GM06990 (cell line): ENCODE results near the gene PRM3.

ENCODE experiments used
- DNase-seq: peaks from one replicate; pipeline ENCODE4 v3.0.0-alpha.2; 2011; ENCODE audit not compliant: insufficient read length; ENCODE audit errors: extremely low read depth
- H3K27me3 ChIP-seq: replicated peaks from 2 replicates; pipeline ENCODE4 v1.6.0; 2011; ENCODE audit warnings: low read length; ENCODE audit not compliant: control insufficient read depth, insufficient read depth
- H3K36me3 ChIP-seq: 2 replicates; pipeline ENCODE4 v1.5.1; 2011; ENCODE audit warnings: low read length; ENCODE audit not compliant: control insufficient read depth, insufficient read depth
- H3K4me3 ChIP-seq: replicated peaks from 2 replicates; pipeline ENCODE4 v1.5.1; 2011; ENCODE audit warnings: low read depth, mild to moderate bottlenecking, control low read depth, low read length
- CTCF ChIP-seq: IDR thresholded peaks from 2 replicates; pipeline ENCODE4 v1.5.1; 2011; ENCODE audit warnings: low read length, control low read depth, mild to moderate bottlenecking, inconsistent platforms; ENCODE audit not compliant: insufficient read depth, poor library complexity, severe bottlenecking

PRM3 gene

GRCh38 chr16:11318817-11319216 is 45.4 kb upstream of the PRM3 start:
- Histone ChIP-seq H3K27me3 (no peaks in the 10 kb centered on the region), H3K4me3 (no peak overlapping the region), H3K36me3 (no peaks in the 10 kb centered on the region)
- no peak for TF ChIP-seq CTCF
- no peak for DNase-seq

- H3K27me3 ChIP-seq, result no peaks in the 10 kb centered on the region
- H3K36me3 ChIP-seq, result no peaks in the 10 kb centered on the region
- H3K4me3 ChIP-seq, result no peak overlapping the region
- TF ChIP-seq CTCF, result no peak
- DNase-seq, result no peak
Observed at GRCh38 chr16:11316331-11317015, 43.0 kb upstream of the PRM3 start.

GRCh38 chr16:11315510-11315909 is 42.1 kb upstream of the PRM3 start:
- Histone ChIP-seq H3K27me3 (no peaks in the 10 kb centered on the region), H3K36me3 (no peaks in the 10 kb centered on the region), H3K4me3 (no peak overlapping the region)
- DNase-seq, result no peak
- no peak for TF ChIP-seq CTCF

- no peaks in the 10 kb centered on the region for H3K36me3 ChIP-seq
- no peaks in the 10 kb centered on the region for H3K27me3 ChIP-seq
- DNase-seq, result no peak
- H3K4me3 ChIP-seq, result no peak overlapping the region
- no peak for TF ChIP-seq CTCF
Observed at GRCh38 chr16:11314309-11314894, 41.0 kb upstream of the PRM3 start.

GRCh38 chr16:11313493-11314308 is 40.3 kb upstream of the PRM3 start:
- Histone ChIP-seq H3K27me3 (no peaks in the 10 kb centered on the region), H3K36me3 (no peaks in the 10 kb centered on the region), H3K4me3 (no peak overlapping the region)
- no peak for TF ChIP-seq CTCF
- no peak for DNase-seq
